NCI-H2029 treated with DMSO at 0.1 percent for 48 hours (cell line): ENCODE results near the gene SLC19A1.

Source experiments
- DNase-seq: peaks from one replicate; lab custom pipeline; 2025; lab: John Stamatoyannopoulos, UW

Gene SLC19A1

GRCh38 chr21:45542242-45542666, at the start of gene SLC19A1:
SLC19A1 (minus strand) TSS chr21:45542440; CDS start chr21:45537959, 4,481 bp downstream.
- no peak for DNase-seq

- DNase-seq, result no peak
Observed at GRCh38 chr21:45591619-45592207, 49.5 kb upstream of the SLC19A1 start.

- DNase-seq, result no peak
Observed at GRCh38 chr21:45590726-45591618, 48.7 kb upstream of the SLC19A1 start.

DNA sequence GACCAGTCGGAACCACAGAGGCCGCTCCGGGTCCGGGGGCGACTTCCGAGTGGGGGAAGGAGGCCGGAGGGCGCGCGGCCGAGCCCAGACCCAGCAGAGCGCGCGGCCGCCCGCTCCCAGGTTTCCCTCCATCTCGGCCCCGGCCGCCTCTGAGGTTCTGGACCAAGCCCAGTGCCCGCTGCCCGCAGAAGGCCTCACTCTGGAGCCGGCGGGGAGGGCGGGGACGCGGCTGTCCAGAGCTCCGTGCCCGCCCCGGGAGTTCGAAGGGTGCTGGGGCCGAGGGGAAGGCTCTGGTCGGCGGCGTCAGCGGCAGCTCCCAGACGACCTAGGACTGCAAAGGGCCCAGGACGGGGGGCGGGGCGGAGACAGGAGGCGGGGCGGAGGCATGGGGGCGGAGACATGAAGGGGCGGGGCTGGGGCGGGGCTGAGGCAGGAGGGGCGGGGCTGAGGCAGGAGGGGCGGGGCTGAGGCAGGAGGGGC, 48.0 kb upstream of the SLC19A1 start:
- DNase-seq, result no peak

GRCh38 chr21:45589686-45590245, 47.5 kb upstream of the SLC19A1 start:
- DNase-seq, result no peak

DNA sequence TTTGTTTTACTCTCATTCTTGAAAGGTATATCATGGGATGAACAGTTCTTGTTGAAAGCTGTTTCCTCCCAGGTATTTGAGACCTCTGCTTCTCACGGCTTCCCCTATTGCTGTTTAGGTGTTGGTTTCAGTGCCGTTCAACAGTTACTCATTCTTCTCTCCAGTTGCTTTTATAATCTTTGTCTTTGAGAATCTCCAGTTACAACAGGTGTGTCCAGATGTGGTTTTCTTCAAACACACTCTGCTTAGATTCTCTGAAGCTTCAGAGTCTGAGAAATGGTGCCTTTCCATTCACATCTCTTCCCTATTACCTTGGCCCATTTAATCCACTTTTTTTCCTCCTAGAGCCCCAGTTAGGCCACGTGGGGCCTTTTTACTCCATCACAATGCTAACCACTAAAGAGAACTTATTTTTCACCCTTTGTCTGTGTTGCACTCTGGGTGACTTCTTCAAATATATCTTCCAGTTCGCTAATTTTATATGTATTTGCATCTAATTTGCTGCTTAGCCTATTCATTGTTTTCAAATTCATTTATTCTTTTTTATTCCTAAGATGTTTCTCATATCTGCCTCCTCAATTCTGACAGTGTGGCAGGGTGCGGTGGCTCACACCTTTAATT, 46.7 kb upstream of the SLC19A1 start:
- DNase-seq, result no peak

GRCh38 chr21:45588086-45588825, 46.0 kb upstream of the SLC19A1 start:
- DNase-seq, result no peak

- no peak for DNase-seq
Observed at GRCh38 chr21:45586289-45586858, 44.1 kb upstream of the SLC19A1 start.

DNA sequence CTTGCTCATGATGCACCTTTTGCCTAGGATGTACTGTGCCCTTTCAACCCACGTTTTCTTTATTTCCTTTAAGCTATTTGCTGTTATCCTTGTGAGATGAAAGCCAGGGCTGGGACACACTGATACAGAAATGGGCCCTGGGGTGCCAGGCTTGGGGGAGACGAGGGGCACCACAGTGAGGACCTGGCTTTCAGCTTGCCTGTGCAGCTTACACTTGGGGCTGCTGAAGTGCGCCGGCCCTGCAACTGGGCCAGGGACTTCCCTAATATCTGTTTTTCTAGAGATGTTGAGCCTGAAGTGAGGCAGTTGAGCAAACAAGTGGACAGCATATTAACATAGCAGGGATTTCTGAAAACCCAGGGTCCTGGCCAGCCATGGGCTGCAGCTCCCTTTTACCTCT, 42.5 kb upstream of the SLC19A1 start:
- no peak for DNase-seq

DNA sequence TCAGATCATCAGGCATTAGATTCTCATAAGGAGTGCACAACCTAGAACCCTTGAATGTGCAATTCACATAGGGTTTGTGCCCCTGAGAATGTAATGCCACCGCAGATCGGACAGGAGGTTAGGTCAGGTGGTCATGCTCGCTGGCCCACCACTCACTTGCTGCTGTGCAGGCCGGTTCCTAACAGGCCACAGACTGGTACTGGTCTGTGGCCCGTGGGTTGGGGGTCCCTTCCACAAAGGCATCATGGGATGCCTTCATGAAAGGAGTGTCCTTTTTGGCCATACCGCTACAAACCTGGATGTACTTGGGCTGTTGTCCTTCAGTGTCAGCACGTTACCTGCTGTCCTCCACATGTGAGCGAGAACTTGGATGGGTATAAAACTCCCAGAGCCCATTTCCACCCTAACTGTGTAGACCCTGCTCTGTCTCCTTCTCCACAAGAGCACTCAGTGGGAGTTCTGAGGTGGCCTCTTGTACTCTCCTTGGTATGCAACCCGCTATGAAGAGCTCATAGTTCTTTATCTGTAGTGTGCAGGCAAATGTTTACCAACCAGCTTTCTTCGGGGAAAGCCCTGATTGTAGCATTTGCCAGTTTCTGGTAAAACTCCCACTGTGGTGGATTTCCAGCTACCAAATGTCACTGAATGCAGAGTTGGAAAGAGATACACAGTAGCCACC, 41.7 kb upstream of the SLC19A1 start:
- DNase-seq, result no peak

DNA sequence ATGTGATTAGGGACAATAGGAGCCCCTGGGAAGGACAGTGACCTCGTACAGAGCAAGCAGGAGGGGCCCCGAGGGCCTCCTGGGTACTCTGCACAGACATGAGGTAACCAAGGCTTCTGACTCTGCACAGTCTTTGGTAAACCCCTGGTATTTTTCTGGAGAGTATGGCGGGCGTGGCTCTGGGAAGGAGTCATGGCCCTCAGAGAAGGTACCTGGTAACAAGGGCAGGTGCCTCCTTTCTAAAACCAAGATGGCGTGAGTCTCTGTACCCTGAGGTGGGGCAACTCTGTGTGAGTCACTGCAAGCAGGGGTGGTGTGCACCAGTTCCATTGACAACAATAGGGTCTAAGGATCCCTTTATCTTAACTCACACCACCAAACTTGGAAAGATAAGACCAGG, 39.9 kb upstream of the SLC19A1 start:
- no peak for DNase-seq

- DNase-seq, result no peak
Observed at GRCh38 chr21:45581322-45581712, 39.1 kb upstream of the SLC19A1 start.

- DNase-seq, result no peak
Observed at GRCh38 chr21:45580576-45581321, 38.5 kb upstream of the SLC19A1 start.

DNA sequence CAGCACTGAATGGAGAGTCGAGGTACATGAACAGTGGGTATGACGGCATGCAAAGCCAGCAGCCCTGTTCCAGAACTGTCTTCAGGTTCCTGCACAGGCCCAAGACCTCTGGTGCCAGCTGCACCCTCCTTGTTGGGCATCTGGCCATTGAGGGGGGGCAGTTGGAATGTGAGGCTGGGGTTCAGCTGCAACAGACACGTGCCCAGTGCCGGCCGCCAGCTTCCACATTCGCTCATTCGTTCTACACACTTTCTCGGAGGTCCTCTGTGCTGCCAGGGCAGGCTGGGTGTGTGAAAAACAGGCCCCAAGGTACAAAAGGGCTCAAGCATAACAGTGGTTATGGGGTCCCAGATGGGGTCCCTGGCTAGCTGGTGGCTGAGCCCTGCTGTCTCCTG, 37.9 kb upstream of the SLC19A1 start:
- DNase-seq, result no peak

- DNase-seq, result no peak
Observed at GRCh38 chr21:45579383-45580180, 37.3 kb upstream of the SLC19A1 start.

DNA sequence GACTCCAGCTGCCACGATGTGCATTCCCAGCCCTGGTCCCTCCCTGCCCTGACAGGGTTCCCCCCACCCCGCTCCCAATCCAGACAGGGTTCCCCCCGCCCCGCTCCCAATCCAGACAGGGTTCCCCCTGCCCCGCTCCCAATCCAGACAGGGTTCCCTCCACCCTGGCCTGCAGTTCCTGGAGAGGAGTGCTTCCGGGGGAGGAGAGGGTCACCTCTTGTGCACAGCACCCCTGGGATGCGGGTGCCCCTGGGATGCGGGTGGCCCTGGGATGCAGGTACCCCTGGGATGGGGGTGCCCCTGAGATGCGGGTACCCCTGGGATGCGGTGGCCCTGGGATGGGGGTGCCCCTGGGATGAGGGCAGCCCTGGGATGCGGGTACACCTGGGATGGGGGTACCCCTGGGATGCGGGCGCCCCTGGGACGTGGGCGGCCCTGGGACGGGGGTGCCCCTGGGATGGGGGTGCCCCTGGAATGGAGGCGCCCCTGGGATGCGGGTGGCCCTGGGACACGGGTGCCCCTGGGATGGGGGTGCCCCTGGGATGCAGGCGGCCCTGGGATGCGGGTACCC, 36.7 kb upstream of the SLC19A1 start:
- no peak for DNase-seq

DNA sequence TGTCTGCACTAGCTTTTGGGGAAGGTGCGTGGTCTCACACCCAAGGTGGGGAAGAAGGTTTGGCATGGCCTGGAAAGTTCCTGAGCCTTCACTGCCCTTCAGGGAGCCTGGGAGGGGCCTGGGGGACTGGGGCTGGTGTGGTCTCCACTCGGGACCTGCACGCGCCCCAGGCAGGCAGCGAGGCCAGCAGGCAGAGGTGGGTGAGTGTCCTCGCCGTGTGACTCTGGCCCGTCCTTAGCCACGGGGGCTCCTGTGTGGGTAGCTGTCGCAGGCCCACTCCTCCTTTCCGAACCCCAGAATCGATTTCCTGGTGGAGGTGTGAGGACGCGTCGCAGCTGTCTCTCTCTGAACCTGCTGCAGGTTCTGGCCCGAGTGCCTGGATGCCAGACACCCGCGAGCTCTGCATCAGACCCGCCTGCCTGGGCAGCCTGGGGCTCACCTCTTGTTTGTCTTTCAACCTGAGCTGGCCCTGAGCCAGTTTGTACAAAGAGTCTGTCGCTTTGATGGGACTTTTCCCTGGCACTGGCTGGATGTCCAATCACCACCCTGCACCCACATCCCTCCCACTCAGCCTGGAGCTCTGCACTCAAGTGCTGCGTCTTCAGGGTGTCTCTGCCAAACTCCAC, 36.0 kb upstream of the SLC19A1 start:
- DNase-seq, result no peak

- DNase-seq, result no peak
Observed at GRCh38 chr21:45577801-45578175, 35.5 kb upstream of the SLC19A1 start.
